HepG2 (cell line): ENCODE data around the gene RABEPK. TPM values are rescaled to one million over a fixed set of nuclear protein-coding genes. Genes with fewer than 3 reads are reported as not detected.

Source experiments
- DNMT3B ChIP-seq: conservative IDR thresholded peaks from 2 replicates; pipeline ENCODE4 v1.6.1; 2016; ENCODE audit warnings: missing biosample characterization, control low read depth
- IKZF1 ChIP-seq: fragments of 450-650 bp; IDR thresholded peaks from 2 replicates; pipeline ENCODE4 v1.7.1; 2016
- SMC3 ChIP-seq: IDR thresholded peaks from 2 replicates; pipeline ENCODE4 v1.6.1; 2011; ENCODE audit warnings: low read length, improper control_type of control experiment
- ZNF24 ChIP-seq: fragments of 450-650 bp; IDR thresholded peaks from 2 replicates; pipeline ENCODE4 v1.6.1; 2017; ENCODE audit warnings: antibody characterized with exemption, mild to moderate bottlenecking
- ZNF510 ChIP-seq: sonication (generic); formaldehyde crosslinking; IDR thresholded peaks from 2 replicates; pipeline ENCODE4 v1.4.0; 2020; ENCODE audit warnings: low read depth, mild to moderate bottlenecking, missing genetic modification reagents
- polyA plus RNA-seq, 8 experiments: library from polyadenylated mRNA; depleted of rRNA in 3 of 8; stranded (reverse) in 7 of 8; unstranded in 1 of 8; fragments of >200 nt; fragmentation: Illumina TruSeq in 4 of 8; extraction: Trizol in 4 of 8; gene quantifications; 2 replicates each; pipeline versions ENCODE4 v1.2.1 to v1.2.3, GENCODE V29; 2011 to 2016; ENCODE audit warnings: low read depth in 4 of 8, missing spikeins in 1 of 8, mixed read lengths in 1 of 8; ENCODE audit not compliant: insufficient read depth in 1 of 8
- total RNA-seq, 5 experiments: library from RNA; depleted of rRNA; stranded (reverse); fragments of >200 nt; fragmentation: Illumina TruSeq; extraction: Trizol; gene quantifications; 2 replicates each; pipeline ENCODE4 v1.2.3, GENCODE V29; 2016; ENCODE audit warnings: low read depth in 1 of 5
- TF ChIP-seq, protein P1 (sequence below): sonication (generic); formaldehyde crosslinking; IDR thresholded peaks from 2 replicates; pipeline ENCODE4; 2020; ENCODE audit warnings: missing genetic modification reagents, mild to moderate bottlenecking, borderline replicate concordance
- TF ChIP-seq, protein P2 (sequence below): sonication (generic); formaldehyde crosslinking; IDR thresholded peaks from 2 replicates; pipeline ENCODE4 v1.4.0; 2020; ENCODE audit warnings: mild to moderate bottlenecking, missing genetic modification reagents
- TF ChIP-seq, protein P3 (sequence below): sonication (generic); formaldehyde crosslinking; IDR thresholded peaks from 2 replicates; pipeline ENCODE4 v1.5.0; 2020; ENCODE audit warnings: missing genetic modification reagents, mild to moderate bottlenecking, borderline replicate concordance
- TF ChIP-seq, protein P4 (sequence below): sonication (generic); formaldehyde crosslinking; IDR thresholded peaks from 2 replicates; pipeline ENCODE4 v1.4.0; 2020; ENCODE audit warnings: missing genetic modification reagents; ENCODE audit errors: not compliant biosample characterization
- TF ChIP-seq, protein P5 (sequence below): sonication (generic); formaldehyde crosslinking; IDR thresholded peaks from 2 replicates; pipeline ENCODE4 v1.5.0; 2020; ENCODE audit warnings: missing genetic modification reagents
- TF ChIP-seq, protein P6 (sequence below): sonication (generic); formaldehyde crosslinking; IDR thresholded peaks from 2 replicates; pipeline ENCODE4 v1.4.0; 2020; ENCODE audit warnings: mild to moderate bottlenecking, missing genetic modification reagents, borderline replicate concordance
- TF ChIP-seq, protein P7 (sequence below), 2 experiments: sonication (generic) in 1 of 2; formaldehyde crosslinking in 1 of 2; IDR thresholded peaks; 2 replicates each; pipeline versions ENCODE4 v1.4.0 to v1.6.1; 2016 to 2020; ENCODE audit warnings: borderline replicate concordance in 1 of 2, low read depth in 1 of 2, mild to moderate bottlenecking in 1 of 2, missing genetic modification reagents in 1 of 2

Gene RABEPK
- total and polyA plus RNA-seq, 2 of the 13 experiments (the other 11 are each of a cell fraction or from before 2014, with no cell fraction given): 75.5 to 90.0 TPM

DNA sequence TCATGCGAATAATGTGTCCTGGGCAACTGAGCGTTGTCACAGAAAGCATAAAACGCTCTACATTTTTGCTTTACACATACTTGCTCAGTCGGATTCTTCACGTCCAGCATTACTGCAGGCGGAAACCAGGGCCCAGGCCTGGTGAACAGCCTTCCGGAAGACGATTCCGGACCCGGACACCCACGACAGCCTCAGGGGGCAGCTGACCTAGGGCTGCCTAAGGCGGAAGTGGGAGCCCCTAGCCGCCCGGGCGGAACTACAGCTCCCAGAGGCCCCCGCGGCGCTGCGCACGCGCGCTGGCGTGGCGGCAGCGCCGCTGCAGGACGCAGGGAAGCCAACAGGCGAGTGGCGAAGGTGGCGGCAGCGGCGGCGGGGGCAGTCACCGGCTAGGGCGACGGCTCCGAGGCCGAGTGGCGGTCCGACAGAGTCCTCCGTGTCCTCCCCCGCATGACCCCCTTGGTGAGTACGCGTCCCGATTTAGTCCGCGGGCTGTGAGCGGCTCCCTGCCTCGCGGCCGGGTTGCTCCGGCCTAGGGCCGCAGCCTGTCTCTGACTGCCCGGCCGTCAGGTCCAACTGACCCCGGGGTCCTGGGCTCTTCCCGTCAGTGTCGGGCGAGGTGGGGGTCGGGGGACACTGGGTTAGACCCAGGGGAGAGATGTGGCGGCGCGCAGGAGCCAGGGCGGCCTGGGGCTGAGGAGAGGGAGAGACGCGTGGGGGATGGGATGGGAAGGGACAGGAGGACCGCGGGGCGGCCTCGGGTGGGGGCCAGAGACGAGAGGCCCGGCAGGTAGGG lies 61.4 kb downstream of the RABEPK start, which contains the start of gene GAPVD1 (continued):
- TF ChIP-seq, protein P1, sequence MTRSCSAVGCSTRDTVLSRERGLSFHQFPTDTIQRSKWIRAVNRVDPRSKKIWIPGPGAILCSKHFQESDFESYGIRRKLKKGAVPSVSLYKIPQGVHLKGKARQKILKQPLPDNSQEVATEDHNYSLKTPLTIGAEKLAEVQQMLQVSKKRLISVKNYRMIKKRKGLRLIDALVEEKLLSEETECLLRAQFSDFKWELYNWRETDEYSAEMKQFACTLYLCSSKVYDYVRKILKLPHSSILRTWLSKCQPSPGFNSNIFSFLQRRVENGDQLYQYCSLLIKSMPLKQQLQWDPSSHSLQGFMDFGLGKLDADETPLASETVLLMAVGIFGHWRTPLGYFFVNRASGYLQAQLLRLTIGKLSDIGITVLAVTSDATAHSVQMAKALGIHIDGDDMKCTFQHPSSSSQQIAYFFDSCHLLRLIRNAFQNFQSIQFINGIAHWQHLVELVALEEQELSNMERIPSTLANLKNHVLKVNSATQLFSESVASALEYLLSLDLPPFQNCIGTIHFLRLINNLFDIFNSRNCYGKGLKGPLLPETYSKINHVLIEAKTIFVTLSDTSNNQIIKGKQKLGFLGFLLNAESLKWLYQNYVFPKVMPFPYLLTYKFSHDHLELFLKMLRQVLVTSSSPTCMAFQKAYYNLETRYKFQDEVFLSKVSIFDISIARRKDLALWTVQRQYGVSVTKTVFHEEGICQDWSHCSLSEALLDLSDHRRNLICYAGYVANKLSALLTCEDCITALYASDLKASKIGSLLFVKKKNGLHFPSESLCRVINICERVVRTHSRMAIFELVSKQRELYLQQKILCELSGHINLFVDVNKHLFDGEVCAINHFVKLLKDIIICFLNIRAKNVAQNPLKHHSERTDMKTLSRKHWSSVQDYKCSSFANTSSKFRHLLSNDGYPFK: no peak
- TF ChIP-seq ZNF510 (CRISPR knock-in tag): peak; percentile 90; the same call in 1 of the 2 replicates
- TF ChIP-seq, protein P2, sequence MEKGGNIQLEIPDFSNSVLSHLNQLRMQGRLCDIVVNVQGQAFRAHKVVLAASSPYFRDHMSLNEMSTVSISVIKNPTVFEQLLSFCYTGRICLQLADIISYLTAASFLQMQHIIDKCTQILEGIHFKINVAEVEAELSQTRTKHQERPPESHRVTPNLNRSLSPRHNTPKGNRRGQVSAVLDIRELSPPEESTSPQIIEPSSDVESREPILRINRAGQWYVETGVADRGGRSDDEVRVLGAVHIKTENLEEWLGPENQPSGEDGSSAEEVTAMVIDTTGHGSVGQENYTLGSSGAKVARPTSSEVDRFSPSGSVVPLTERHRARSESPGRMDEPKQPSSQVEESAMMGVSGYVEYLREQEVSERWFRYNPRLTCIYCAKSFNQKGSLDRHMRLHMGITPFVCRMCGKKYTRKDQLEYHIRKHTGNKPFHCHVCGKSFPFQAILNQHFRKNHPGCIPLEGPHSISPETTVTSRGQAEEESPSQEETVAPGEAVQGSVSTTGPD: no peak
- TF ChIP-seq, protein P3, sequence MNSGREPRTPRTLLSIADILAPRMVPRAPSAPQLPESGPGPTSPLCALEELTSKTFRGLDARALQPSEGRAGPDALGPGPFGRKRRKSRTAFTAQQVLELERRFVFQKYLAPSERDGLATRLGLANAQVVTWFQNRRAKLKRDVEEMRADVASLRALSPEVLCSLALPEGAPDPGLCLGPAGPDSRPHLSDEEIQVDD (CRISPR knock-in tag): peak; percentile 39; the same call in 1 of the 2 replicates
- TF ChIP-seq ZNF24: no peak
- TF ChIP-seq SMC3: no peak
- 0 out of 2 replicates have a peak, but pooled peaks have one; percentile 17 for TF ChIP-seq DNMT3B (CRISPR knock-in tag)
- TF ChIP-seq, protein P4, sequence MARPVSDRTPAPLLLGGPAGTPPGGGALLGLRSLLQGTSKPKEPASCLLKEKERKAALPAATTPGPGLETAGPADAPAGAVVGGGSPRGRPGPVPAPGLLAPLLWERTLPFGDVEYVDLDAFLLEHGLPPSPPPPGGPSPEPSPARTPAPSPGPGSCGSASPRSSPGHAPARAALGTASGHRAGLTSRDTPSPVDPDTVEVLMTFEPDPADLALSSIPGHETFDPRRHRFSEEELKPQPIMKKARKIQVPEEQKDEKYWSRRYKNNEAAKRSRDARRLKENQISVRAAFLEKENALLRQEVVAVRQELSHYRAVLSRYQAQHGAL (CRISPR knock-in tag): no peak
- no peak for TF ChIP-seq IKZF1
- TF ChIP-seq, protein P5, sequence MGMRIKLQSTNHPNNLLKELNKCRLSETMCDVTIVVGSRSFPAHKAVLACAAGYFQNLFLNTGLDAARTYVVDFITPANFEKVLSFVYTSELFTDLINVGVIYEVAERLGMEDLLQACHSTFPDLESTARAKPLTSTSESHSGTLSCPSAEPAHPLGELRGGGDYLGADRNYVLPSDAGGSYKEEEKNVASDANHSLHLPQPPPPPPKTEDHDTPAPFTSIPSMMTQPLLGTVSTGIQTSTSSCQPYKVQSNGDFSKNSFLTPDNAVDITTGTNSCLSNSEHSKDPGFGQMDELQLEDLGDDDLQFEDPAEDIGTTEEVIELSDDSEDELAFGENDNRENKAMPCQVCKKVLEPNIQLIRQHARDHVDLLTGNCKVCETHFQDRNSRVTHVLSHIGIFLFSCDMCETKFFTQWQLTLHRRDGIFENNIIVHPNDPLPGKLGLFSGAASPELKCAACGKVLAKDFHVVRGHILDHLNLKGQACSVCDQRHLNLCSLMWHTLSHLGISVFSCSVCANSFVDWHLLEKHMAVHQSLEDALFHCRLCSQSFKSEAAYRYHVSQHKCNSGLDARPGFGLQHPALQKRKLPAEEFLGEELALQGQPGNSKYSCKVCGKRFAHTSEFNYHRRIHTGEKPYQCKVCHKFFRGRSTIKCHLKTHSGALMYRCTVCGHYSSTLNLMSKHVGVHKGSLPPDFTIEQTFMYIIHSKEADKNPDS (CRISPR knock-in tag): peak; percentile 77
- TF ChIP-seq, protein P6, sequence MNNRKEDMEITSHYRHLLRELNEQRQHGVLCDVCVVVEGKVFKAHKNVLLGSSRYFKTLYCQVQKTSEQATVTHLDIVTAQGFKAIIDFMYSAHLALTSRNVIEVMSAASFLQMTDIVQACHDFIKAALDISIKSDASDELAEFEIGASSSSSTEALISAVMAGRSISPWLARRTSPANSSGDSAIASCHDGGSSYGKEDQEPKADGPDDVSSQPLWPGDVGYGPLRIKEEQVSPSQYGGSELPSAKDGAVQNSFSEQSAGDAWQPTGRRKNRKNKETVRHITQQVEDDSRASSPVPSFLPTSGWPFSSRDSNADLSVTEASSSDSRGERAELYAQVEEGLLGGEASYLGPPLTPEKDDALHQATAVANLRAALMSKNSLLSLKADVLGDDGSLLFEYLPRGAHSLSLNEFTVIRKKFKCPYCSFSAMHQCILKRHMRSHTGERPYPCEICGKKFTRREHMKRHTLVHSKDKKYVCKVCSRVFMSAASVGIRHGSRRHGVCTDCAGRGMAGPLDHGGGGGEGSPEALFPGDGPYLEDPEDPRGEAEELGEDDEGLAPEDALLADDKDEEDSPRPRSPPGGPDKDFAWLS: peak; percentile 65; the same call in 1 of the 2 replicates
- TF ChIP-seq, protein P7, sequence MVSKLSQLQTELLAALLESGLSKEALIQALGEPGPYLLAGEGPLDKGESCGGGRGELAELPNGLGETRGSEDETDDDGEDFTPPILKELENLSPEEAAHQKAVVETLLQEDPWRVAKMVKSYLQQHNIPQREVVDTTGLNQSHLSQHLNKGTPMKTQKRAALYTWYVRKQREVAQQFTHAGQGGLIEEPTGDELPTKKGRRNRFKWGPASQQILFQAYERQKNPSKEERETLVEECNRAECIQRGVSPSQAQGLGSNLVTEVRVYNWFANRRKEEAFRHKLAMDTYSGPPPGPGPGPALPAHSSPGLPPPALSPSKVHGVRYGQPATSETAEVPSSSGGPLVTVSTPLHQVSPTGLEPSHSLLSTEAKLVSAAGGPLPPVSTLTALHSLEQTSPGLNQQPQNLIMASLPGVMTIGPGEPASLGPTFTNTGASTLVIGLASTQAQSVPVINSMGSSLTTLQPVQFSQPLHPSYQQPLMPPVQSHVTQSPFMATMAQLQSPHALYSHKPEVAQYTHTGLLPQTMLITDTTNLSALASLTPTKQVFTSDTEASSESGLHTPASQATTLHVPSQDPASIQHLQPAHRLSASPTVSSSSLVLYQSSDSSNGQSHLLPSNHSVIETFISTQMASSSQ (IDR thresholded peaks at IDR 0.05; ENCODE audit: low read depth): no peak
- TF ChIP-seq, protein P7 (CRISPR knock-in tag; IDR thresholded peaks at IDR 0.05; ENCODE audit: borderline replicate concordance): peak; percentile 74
